HEK293T (cell line): ENCODE measurements around the gene CAPZA1.

ENCODE experiments used
- BHLHE40 ChIP-seq: fragments of 450-650 bp; IDR thresholded peaks from 2 replicates; pipeline ENCODE4 v1.6.1; 2016; ENCODE audit warnings: mild to moderate bottlenecking, moderate library complexity, borderline replicate concordance
- CTBP1 ChIP-seq: fragments of 450-650 bp; IDR thresholded peaks from 2 replicates; pipeline ENCODE4 v1.6.1; 2016; ENCODE audit warnings: borderline replicate concordance
- ELF4 ChIP-seq: fragments of 450-650 bp; IDR thresholded peaks from 2 replicates; pipeline ENCODE4 v1.6.1; 2017; ENCODE audit warnings: antibody characterized with exemption
- FOXA1 ChIP-seq: fragments of 450-650 bp; IDR thresholded peaks from 2 replicates; pipeline ENCODE4 v1.6.1; 2016; ENCODE audit warnings: mild to moderate bottlenecking
- FOXM1 ChIP-seq: fragments of 450-650 bp; IDR thresholded peaks from 2 replicates; pipeline ENCODE4 v1.6.1; 2017; ENCODE audit warnings: mild to moderate bottlenecking, borderline replicate concordance
- SP1 ChIP-seq: fragments of 450-650 bp; IDR thresholded peaks from 2 replicates; pipeline ENCODE4 v1.6.1; 2017
- ZNF384 ChIP-seq: fragments of 450-650 bp; IDR thresholded peaks from 2 replicates; pipeline ENCODE4 v1.6.1; 2016

DNA sequence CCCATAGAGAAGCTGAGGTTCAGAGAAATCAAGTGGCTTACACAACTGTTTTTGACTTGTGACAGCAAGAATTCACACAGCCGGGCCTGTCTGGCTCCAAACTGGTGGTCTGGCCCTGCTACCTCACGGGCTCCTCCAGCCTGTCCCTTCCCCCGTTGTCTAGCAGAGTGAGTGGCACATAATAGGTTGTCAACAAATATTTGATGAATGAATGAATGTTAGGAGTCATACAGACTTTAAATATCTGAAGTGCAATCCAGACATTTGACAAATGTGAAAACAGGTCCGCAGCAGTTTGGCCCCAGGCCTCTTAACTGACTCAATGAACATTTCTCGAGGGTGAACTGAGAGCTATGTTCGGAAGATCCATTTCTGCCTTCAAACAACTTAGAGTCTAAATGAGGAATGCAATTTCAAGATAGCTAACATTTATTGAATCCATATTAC is 88.4 kb downstream of the CAPZA1 start:
- no peak for TF ChIP-seq CTBP1
- no peak for TF ChIP-seq FOXM1
- TF ChIP-seq ZNF384 = no peak
- no peak for TF ChIP-seq BHLHE40
- no peak for TF ChIP-seq SP1
- TF ChIP-seq FOXA1 = no peak
- no peak for TF ChIP-seq ELF4
